Measurements from ENCODE around the gene HOXB3. TPM values are rescaled to one million over a fixed set of nuclear protein-coding genes. Genes with fewer than 3 reads are reported as not detected.

The HOXB3 gene
- total and polyA plus RNA-seq, 10 donors = 3.6 to 23.1 (median 8.8) TPM

DNA sequence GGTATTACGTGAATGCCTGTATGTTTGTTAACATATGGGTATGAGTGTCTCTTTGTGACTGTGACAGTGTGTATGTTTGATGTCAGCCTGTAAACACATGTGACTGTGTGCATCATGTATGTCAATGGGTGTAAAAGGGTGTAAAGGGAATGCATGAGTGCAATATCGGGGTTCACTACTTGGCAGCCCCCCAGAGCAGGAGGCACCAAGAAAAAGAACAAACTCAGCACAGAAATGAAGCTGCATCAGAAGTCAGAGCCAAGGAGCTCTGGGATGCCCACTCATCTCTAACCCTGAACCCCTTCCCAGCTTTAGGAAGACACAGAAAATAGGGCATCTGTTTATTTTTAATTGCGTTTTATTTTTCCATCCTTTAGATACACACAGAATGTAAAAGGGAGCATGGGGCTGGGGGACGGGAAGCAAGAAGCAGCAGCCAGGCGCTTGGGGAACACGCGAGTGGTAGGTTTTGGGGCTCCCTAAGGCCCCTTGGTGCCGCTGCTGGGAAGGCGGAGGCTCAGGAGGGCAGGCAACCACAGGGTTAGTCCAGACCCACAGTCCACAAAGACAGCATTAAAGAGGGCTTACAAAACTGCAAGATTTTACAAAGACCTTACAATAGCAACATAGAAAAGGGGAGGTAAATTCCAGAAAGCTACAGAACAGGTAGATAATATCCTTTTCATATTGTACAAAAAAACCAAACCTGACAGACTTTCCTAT is 17.0 kb upstream of the HOXB3 start:
- no peak for TF ChIP-seq POLR2A (IDR thresholded peaks at IDR 0.05)
- TF ChIP-seq, protein P1, sequence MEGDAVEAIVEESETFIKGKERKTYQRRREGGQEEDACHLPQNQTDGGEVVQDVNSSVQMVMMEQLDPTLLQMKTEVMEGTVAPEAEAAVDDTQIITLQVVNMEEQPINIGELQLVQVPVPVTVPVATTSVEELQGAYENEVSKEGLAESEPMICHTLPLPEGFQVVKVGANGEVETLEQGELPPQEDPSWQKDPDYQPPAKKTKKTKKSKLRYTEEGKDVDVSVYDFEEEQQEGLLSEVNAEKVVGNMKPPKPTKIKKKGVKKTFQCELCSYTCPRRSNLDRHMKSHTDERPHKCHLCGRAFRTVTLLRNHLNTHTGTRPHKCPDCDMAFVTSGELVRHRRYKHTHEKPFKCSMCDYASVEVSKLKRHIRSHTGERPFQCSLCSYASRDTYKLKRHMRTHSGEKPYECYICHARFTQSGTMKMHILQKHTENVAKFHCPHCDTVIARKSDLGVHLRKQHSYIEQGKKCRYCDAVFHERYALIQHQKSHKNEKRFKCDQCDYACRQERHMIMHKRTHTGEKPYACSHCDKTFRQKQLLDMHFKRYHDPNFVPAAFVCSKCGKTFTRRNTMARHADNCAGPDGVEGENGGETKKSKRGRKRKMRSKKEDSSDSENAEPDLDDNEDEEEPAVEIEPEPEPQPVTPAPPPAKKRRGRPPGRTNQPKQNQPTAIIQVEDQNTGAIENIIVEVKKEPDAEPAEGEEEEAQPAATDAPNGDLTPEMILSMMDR (IDR thresholded peaks at IDR 0.05 in 8 of 11, conservative IDR thresholded peaks at IDR 0.05 in 3 of 11) = no peak
- no peak for TF ChIP-seq POLR2AphosphoS5 (IDR thresholded peaks at IDR 0.05)
- Histone ChIP-seq H3K4me3 (no peak overlapping the region), H3K9me3 (no peaks in the 10 kb centered on the region), H3K4me1 (peaks cover 12 to 56% (median 31%) of the 10 kb centered on the region in 6 donors), H3K27me3 (replicated peaks in 1 of 7) (peaks cover 0 to 100% (median 78%) of the 10 kb centered on the region in 7 donors), H3K36me3 (no peaks in the 10 kb centered on the region), H3K27ac (no peak overlapping the region)
- intact Hi-C loops (cut with DNase I; ENCODE audit: low total_unique reads) = no loop called here
- no peak for DNase-seq
- WGBS, 5 donors = 88 to 96% (median 95%) methylated on average over 9 of the region's 9 CpGs

DNA sequence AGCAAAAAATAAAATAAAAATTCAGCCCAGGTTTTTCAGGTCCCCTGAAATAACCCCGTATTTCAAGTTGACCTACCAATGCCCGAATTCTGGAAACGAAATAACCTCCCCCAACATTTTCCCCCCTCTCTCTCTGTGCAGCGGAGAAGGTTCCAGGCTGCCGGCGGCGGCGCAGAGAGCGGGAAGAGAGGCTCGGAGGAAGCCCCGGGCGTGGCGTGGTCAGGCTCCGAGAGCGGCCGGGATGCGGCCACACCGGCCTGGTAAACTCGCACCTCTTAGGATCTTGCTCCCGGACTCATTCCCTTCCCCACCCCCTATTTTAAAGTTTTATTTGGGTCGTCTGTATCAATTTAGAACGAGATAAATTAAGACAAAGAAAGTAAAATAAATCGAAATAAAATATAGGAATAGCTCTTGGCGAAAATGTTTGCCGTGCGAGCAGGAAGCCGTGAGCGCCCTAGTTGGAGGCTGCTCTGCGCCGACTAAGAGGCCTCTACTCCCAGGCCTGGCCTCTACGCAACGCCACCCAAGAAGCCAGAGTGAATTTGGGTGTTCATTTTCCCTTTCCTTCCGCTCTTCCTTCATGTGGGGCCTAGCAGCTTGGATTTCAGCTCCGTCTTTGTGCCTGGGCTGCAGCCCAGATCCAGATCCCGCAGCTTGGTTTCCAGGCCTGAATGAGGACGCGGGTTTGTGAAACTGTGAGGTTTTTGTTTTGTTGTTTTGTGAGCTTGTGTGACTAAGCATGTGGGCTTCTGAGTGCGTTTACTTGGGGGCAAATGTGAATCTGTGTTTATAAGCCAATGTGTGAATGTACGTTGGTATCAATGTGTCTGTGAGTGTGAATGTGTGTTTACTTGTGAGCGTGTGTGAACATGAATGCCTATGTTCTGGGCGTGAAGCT is 16.2 kb upstream of the HOXB3 start:
- Histone ChIP-seq H3K4me1 (peaks cover 8 to 55% (median 26%) of the 10 kb centered on the region in 6 donors), H3K27me3 (replicated peaks in 1 of 7) (peaks cover 0 to 100% (median 78%) of the 10 kb centered on the region in 7 donors), H3K4me3 (no peak overlapping the region), H3K9me3 (no peaks in the 10 kb centered on the region), H3K27ac (no peak overlapping the region), H3K36me3 (no peaks in the 10 kb centered on the region)
- intact Hi-C loops (cut with DNase I; ENCODE audit: low total_unique reads) = no loop called here
- 83 to 90% (median 86%) methylated on average over 41 of the region's 41 CpGs for WGBS, 5 donors
- DNase-seq = peak; percentile 49
- TF ChIP-seq POLR2AphosphoS5 (IDR thresholded peaks at IDR 0.05) (peak in 1 of 3 donors; percentile 6), POLR2A (IDR thresholded peaks at IDR 0.05) (no peak)
- TF ChIP-seq, protein P1 (IDR thresholded peaks at IDR 0.05 in 8 of 11, conservative IDR thresholded peaks at IDR 0.05 in 3 of 11) = no peak

DNA sequence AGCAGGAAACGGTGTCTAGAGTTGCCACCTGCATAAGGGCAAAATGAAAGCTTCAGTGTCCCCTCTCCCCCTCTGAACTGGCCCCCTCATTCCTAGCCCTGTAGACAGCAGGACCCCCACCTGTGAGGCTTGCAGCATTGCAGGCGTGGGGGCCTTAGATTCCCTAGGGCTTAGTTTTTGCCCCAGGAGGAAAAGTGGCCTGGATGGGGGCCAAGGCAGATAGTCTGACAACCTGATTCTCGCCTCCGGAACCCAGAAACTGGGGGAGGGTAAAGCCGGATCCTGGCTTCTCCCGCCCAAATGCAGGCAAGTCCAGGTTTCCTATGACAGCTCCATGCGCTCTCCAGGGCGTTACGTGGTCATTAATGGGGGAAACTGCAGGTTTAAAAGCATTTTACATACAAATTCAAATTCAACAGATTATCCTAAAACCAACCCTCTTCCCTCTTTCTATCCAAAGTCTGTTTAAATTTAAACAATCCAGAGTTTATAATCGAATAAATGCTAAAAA is 15.4 kb upstream of the HOXB3 start:
- peak; percentile 42 for DNase-seq
- intact Hi-C loops (cut with DNase I; ENCODE audit: low total_unique reads) = no loop called here
- peaks cover 0 to 100% (median 73%) of the 10 kb centered on the region in 7 donors for H3K27me3 ChIP-seq (replicated peaks in 1 of 7)
- H3K27ac ChIP-seq = no peak overlapping the region
- TF ChIP-seq POLR2AphosphoS5 (IDR thresholded peaks at IDR 0.05) (no peak), POLR2A (IDR thresholded peaks at IDR 0.05) (no peak)
- TF ChIP-seq, protein P1 (IDR thresholded peaks at IDR 0.05 in 8 of 11, conservative IDR thresholded peaks at IDR 0.05 in 3 of 11) = no peak
- peaks cover 7 to 47% (median 20%) of the 10 kb centered on the region in 6 donors for H3K4me1 ChIP-seq
- 71 to 83% (median 78%) methylated on average over 10 of the region's 10 CpGs for WGBS, 5 donors
- peak overlapping the region in 1 of 8 donors; percentile 62 for H3K4me3 ChIP-seq
- H3K36me3 ChIP-seq = no peaks in the 10 kb centered on the region
- H3K9me3 ChIP-seq = no peaks in the 10 kb centered on the region

Data from spleen (tissue), 11 donors.